Ishikawa (cell line): Measurements from ENCODE around the gene LRRC8C.

Source experiments
- CEBPB ChIP-seq: IDR thresholded peaks from 2 replicates; pipeline ENCODE4 v1.6.1; 2012
- CREB1 ChIP-seq: IDR thresholded peaks from 2 replicates; pipeline ENCODE4 v1.6.1; 2012; ENCODE audit warnings: low read depth
- EGR1 ChIP-seq: IDR thresholded peaks from 2 replicates; pipeline ENCODE4 v1.6.1; 2012
- EP300 ChIP-seq: IDR thresholded peaks from 2 replicates; pipeline ENCODE4 v1.6.1; 2012; ENCODE audit warnings: borderline replicate concordance
- FOXM1 ChIP-seq: IDR thresholded peaks from 2 replicates; pipeline ENCODE4 v1.6.1; 2012; ENCODE audit warnings: low read depth, borderline replicate concordance
- NFIC ChIP-seq: IDR thresholded peaks from 2 replicates; pipeline ENCODE4 v1.6.1; 2012
- RAD21 ChIP-seq: IDR thresholded peaks from 2 replicates; pipeline ENCODE4 v1.6.1; 2012; ENCODE audit warnings: low read depth
- TAF1 ChIP-seq: IDR thresholded peaks from 2 replicates; pipeline ENCODE4 v1.6.1; 2012; ENCODE audit warnings: low read depth, mild to moderate bottlenecking
- TCF12 ChIP-seq: IDR thresholded peaks from 2 replicates; pipeline ENCODE4 v1.6.1; 2012; ENCODE audit warnings: low read depth
- TEAD4 ChIP-seq: IDR thresholded peaks from 2 replicates; pipeline ENCODE4 v1.6.1; 2012
- YY1 ChIP-seq: IDR thresholded peaks from 2 replicates; pipeline ENCODE4 v1.6.1; 2012; ENCODE audit warnings: low read depth
- TF ChIP-seq, protein P1 (sequence below): IDR thresholded peaks from 2 replicates; pipeline ENCODE4 v1.6.1; 2012
- TF ChIP-seq, protein P2 (sequence below): IDR thresholded peaks from 2 replicates; pipeline ENCODE4 v1.6.1; 2012
- TF ChIP-seq, protein P3 (sequence below): IDR thresholded peaks from 2 replicates; pipeline ENCODE4 v1.6.1; 2012; ENCODE audit warnings: low read depth, mild to moderate bottlenecking

DNA sequence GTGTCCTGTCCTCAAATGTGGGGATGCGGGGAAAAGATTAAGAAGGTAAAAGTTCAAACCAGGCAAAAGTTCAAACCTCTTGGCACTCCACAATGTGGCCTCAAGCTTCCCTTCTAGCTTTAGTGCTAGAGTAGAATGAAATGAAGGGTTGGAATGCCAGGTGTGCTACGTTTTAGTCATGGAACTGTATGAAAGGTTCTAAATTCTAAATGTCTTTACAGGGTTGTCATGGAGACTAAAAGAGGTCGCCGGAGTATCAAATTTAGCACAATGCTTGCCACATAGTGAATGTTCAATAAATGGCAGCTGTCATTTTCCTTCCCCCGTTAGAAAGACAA lies 130.7 kb downstream of the LRRC8C start:
- TF ChIP-seq CEBPB, result no peak
- TF ChIP-seq, protein P1, sequence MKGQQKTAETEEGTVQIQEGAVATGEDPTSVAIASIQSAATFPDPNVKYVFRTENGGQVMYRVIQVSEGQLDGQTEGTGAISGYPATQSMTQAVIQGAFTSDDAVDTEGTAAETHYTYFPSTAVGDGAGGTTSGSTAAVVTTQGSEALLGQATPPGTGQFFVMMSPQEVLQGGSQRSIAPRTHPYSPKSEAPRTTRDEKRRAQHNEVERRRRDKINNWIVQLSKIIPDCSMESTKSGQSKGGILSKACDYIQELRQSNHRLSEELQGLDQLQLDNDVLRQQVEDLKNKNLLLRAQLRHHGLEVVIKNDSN, result no peak
- no peak for TF ChIP-seq TAF1
- TF ChIP-seq, protein P2, sequence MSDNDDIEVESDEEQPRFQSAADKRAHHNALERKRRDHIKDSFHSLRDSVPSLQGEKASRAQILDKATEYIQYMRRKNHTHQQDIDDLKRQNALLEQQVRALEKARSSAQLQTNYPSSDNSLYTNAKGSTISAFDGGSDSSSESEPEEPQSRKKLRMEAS, result no peak
- TF ChIP-seq EGR1, result no peak
- no peak for TF ChIP-seq FOXM1
- TF ChIP-seq NFIC, result no peak
- TF ChIP-seq TCF12, result no peak
- no peak for TF ChIP-seq EP300
- TF ChIP-seq YY1, result no peak
- TF ChIP-seq, protein P3, sequence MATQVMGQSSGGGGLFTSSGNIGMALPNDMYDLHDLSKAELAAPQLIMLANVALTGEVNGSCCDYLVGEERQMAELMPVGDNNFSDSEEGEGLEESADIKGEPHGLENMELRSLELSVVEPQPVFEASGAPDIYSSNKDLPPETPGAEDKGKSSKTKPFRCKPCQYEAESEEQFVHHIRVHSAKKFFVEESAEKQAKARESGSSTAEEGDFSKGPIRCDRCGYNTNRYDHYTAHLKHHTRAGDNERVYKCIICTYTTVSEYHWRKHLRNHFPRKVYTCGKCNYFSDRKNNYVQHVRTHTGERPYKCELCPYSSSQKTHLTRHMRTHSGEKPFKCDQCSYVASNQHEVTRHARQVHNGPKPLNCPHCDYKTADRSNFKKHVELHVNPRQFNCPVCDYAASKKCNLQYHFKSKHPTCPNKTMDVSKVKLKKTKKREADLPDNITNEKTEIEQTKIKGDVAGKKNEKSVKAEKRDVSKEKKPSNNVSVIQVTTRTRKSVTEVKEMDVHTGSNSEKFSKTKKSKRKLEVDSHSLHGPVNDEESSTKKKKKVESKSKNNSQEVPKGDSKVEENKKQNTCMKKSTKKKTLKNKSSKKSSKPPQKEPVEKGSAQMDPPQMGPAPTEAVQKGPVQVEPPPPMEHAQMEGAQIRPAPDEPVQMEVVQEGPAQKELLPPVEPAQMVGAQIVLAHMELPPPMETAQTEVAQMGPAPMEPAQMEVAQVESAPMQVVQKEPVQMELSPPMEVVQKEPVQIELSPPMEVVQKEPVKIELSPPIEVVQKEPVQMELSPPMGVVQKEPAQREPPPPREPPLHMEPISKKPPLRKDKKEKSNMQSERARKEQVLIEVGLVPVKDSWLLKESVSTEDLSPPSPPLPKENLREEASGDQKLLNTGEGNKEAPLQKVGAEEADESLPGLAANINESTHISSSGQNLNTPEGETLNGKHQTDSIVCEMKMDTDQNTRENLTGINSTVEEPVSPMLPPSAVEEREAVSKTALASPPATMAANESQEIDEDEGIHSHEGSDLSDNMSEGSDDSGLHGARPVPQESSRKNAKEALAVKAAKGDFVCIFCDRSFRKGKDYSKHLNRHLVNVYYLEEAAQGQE, result no peak
- no peak for TF ChIP-seq TEAD4
- no peak for TF ChIP-seq CREB1
- no peak for TF ChIP-seq RAD21
